ENCODE results near the gene MINDY3. TPM values are rescaled to one million over a fixed set of nuclear protein-coding genes. Genes with fewer than 3 reads are reported as not detected.

The MINDY3 gene
- total RNA-seq, 4 donors from 2014 or later: 32.8 to 44.2 (median 38.2) TPM

- H3K9me3 ChIP-seq: no peaks in the 10 kb centered on the region
- WGBS, 2 donors: 25 to 28% methylated on average over 4 of the region's 4 CpGs
- intact Hi-C loops (cut with DNase I): no loop called here
- H3K4me3 ChIP-seq (replicated peaks in 1 of 3): no peak overlapping the region
- no peaks in the 10 kb centered on the region for H3K27me3 ChIP-seq
- H3K4me1 ChIP-seq: no peaks in the 10 kb centered on the region
- TF ChIP-seq POLR2A (IDR thresholded peaks at IDR 0.05) (no peak), CTCF (IDR thresholded peaks at IDR 0.05) (no peak)
- H3K36me3 ChIP-seq: no peaks in the 10 kb centered on the region
- DNase-seq: no peak
- no peak overlapping the region for H3K27ac ChIP-seq
These were observed 124.5 kb downstream of the MINDY3 start for GRCh38 chr10:15735763-15736162.

GRCh38 chr10:15730341-15730740, 130.0 kb downstream of the MINDY3 start:
- no peak overlapping the region for H3K27ac ChIP-seq
- no peaks in the 10 kb centered on the region for H3K4me1 ChIP-seq
- intact Hi-C loops (cut with DNase I): no loop called here
- WGBS, 2 donors: 99% methylated on average over 2 of the region's 2 CpGs
- no peak overlapping the region for H3K4me3 ChIP-seq (replicated peaks in 1 of 3)
- TF ChIP-seq POLR2A (IDR thresholded peaks at IDR 0.05): no peak
- no peak for TF ChIP-seq CTCF (IDR thresholded peaks at IDR 0.05)
- no peaks in the 10 kb centered on the region for H3K36me3 ChIP-seq
- no peak for DNase-seq
- no peaks in the 10 kb centered on the region for H3K27me3 ChIP-seq
- no peaks in the 10 kb centered on the region for H3K9me3 ChIP-seq

GRCh38 chr10:15729890-15730289, 130.4 kb downstream of the MINDY3 start:
- H3K27ac ChIP-seq: no peak overlapping the region
- no peaks in the 10 kb centered on the region for H3K4me1 ChIP-seq
- 90 to 94% methylated on average over 7 of the region's 7 CpGs for WGBS, 2 donors
- no peak overlapping the region for H3K4me3 ChIP-seq (replicated peaks in 1 of 3)
- H3K27me3 ChIP-seq: no peaks in the 10 kb centered on the region
- no peaks in the 10 kb centered on the region for H3K9me3 ChIP-seq
- intact Hi-C loops (cut with DNase I): loop anchor here (5.0 kb wide), 1 partner anchor 298 kb away; no protein-coding TSS in a partner anchor
- DNase-seq: no peak
- TF ChIP-seq CTCF (IDR thresholded peaks at IDR 0.05): no peak
- no peak for TF ChIP-seq POLR2A (IDR thresholded peaks at IDR 0.05)
- H3K36me3 ChIP-seq: no peaks in the 10 kb centered on the region

Other genes starting within 250 kb of the MINDY3 start
- 10 to 100 TPM in 1 of 4 donors, 1 to 10 TPM in 3; 4.6 to 14.8 (median 4.9) TPM for gene ITGA8, start 140.6 kb downstream of the MINDY3 start, total RNA-seq